Chondrocyte (in vitro differentiated cells): ENCODE measurements around the gene THOP1. TPM values are rescaled to one million over a fixed set of nuclear protein-coding genes. Genes with fewer than 3 reads are reported as not detected.
A peak's percentile ranks its signal among the peaks of the same experiment; 100 is the strongest.

Experiments
- DNase-seq: peaks from one replicate; pipeline ENCODE4 v3.0.0; 2021; ENCODE audit warnings: mixed read lengths, low spot score
- H3K27ac Mint-ChIP-seq: one replicate; pipeline ENCODE4 v1.8.0; 2021; ENCODE audit warnings: mild to moderate bottlenecking, moderate library complexity, mixed read lengths; ENCODE audit not compliant: unreplicated experiment
- H3K27me3 Mint-ChIP-seq: 2 replicates; pipeline ENCODE4 v1.8.0; 2021; ENCODE audit warnings: low read depth, mixed read lengths
- H3K36me3 Mint-ChIP-seq: 2 replicates; pipeline ENCODE4 v1.8.0; 2021; ENCODE audit warnings: low read depth, mixed read lengths
- H3K4me1 Mint-ChIP-seq: 2 replicates; pipeline ENCODE4 v1.8.0; 2021; ENCODE audit warnings: low read depth, mild to moderate bottlenecking, mixed read lengths
- H3K4me3 Mint-ChIP-seq: one replicate; pipeline ENCODE4 v1.8.0; 2021; ENCODE audit warnings: mild to moderate bottlenecking, moderate library complexity, mixed read lengths; ENCODE audit not compliant: unreplicated experiment
- H3K9me3 Mint-ChIP-seq: 2 replicates; pipeline ENCODE4 v1.8.0; 2021; ENCODE audit warnings: low read depth, mixed read lengths
- CTCF ChIP-seq: fragments of 200-600 bp; sonication (generic); IDR thresholded peaks from 2 replicates; pipeline ENCODE4 v1.5.0; 2021; ENCODE audit warnings: antibody characterized with exemption, mild to moderate bottlenecking, moderate library complexity
- total RNA-seq: library from RNA; stranded (reverse); gene quantifications from 3 replicates; pipeline ENCODE4 v1.2.1, GENCODE V29; 2021

Gene THOP1
- total RNA-seq, 1 donor from 2014 or later, result 48.4 TPM

GRCh38 chr19:2755448-2755705, 29.9 kb upstream of the THOP1 start:
- peak; percentile 72 for DNase-seq
- Mint-ChIP-seq H3K9me3 (no peaks in the 10 kb centered on the region), H3K27me3 (no peaks in the 10 kb centered on the region), H3K36me3 (peaks cover 3% of the 10 kb centered on the region), H3K27ac (no peak overlapping the region), H3K4me1 (no peaks in the 10 kb centered on the region), H3K4me3 (no peak overlapping the region)
- TF ChIP-seq CTCF, result no peak

DNA sequence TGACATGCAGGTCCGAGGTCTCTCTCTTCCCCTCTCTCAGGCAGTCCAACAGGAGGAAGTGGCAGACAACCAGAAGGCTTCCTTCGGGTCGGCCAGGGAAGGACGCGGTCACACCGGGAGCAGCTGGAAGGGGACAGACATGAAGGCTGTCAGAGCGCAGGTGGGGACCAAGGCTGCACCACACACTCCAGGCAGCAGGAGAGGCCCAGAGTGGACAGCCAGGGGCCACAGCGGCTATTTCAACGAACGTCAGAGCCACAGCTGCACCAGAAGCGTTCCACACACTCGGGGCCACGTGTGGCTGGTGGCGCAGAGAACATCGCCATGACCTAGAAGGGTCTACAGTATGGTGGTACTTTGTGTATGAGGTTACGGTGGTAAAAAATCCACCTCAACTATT, 29.5 kb upstream of the THOP1 start:
- H3K9me3 Mint-ChIP-seq, result no peaks in the 10 kb centered on the region
- no peak overlapping the region for H3K27ac Mint-ChIP-seq
- no peaks in the 10 kb centered on the region for H3K27me3 Mint-ChIP-seq
- no peaks in the 10 kb centered on the region for H3K4me1 Mint-ChIP-seq
- no peak overlapping the region for H3K4me3 Mint-ChIP-seq
- peak; percentile 60 for DNase-seq
- peaks cover 3% of the 10 kb centered on the region for H3K36me3 Mint-ChIP-seq
- no peak for TF ChIP-seq CTCF

GRCh38 chr19:2756477-2756876, 28.8 kb upstream of the THOP1 start:
- DNase-seq, result no peak
- no peak for TF ChIP-seq CTCF
- H3K27me3 Mint-ChIP-seq, result no peaks in the 10 kb centered on the region

GRCh38 chr19:2756921-2757881, 28.1 kb upstream of the THOP1 start:
- Mint-ChIP-seq H3K4me1 (no peaks in the 10 kb centered on the region), H3K9me3 (no peaks in the 10 kb centered on the region), H3K27me3 (no peaks in the 10 kb centered on the region), H3K4me3 (no peak overlapping the region), H3K27ac (no peak overlapping the region), H3K36me3 (peaks cover 6% of the 10 kb centered on the region)
- no peak for DNase-seq
- no peak for TF ChIP-seq CTCF

More at GRCh38 chr19:2756477-2756876, 28.8 kb upstream of the THOP1 start:
- H3K4me3 Mint-ChIP-seq, result no peak overlapping the region
- H3K9me3 Mint-ChIP-seq, result no peaks in the 10 kb centered on the region
- no peaks in the 10 kb centered on the region for H3K4me1 Mint-ChIP-seq
- H3K27ac Mint-ChIP-seq, result no peak overlapping the region
- peaks cover 5% of the 10 kb centered on the region for H3K36me3 Mint-ChIP-seq

GRCh38 chr19:2758601-2759313, 26.5 kb upstream of the THOP1 start:
- H3K9me3 Mint-ChIP-seq, result no peaks in the 10 kb centered on the region
- no peaks in the 10 kb centered on the region for H3K4me1 Mint-ChIP-seq
- H3K36me3 Mint-ChIP-seq, result peaks cover 6% of the 10 kb centered on the region
- DNase-seq, result no peak
- no peak overlapping the region for H3K27ac Mint-ChIP-seq
- H3K4me3 Mint-ChIP-seq, result no peak overlapping the region
- no peak for TF ChIP-seq CTCF
- H3K27me3 Mint-ChIP-seq, result no peaks in the 10 kb centered on the region
